Neural crest cell (in vitro differentiated cells): ENCODE data around the gene RNASE9. TPM values are rescaled to one million over a fixed set of nuclear protein-coding genes. Genes with fewer than 3 reads are reported as not detected.
"Not testable (repeated sequence)": the region's sequence is repeated elsewhere in the genome, so short reads cannot be mapped to it uniquely, and the experiment has no call there.

Experiments
- DNase-seq: peaks from one replicate; pipeline ENCODE4 v3.0.0; 2021; ENCODE audit warnings: low read depth, mixed read lengths, low spot score
- H3K27ac Mint-ChIP-seq: one replicate; pipeline ENCODE4 v1.8.0; 2021; ENCODE audit warnings: mild to moderate bottlenecking, mixed read lengths; ENCODE audit not compliant: unreplicated experiment
- H3K27me3 Mint-ChIP-seq: 2 replicates; pipeline ENCODE4 v1.8.0; 2021; ENCODE audit warnings: low read depth, mild to moderate bottlenecking, mixed read lengths
- H3K36me3 Mint-ChIP-seq: 2 replicates; pipeline ENCODE4 v1.8.0; 2021; ENCODE audit warnings: low read depth, mild to moderate bottlenecking, mixed read lengths
- H3K4me1 Mint-ChIP-seq: 2 replicates; pipeline ENCODE4 v1.8.0; 2021; ENCODE audit warnings: mixed read lengths
- H3K4me3 Mint-ChIP-seq: one replicate; pipeline ENCODE4 v1.8.0; 2021; ENCODE audit warnings: mild to moderate bottlenecking, mixed read lengths
- H3K9me3 Mint-ChIP-seq: 2 replicates; pipeline ENCODE4 v1.8.0; 2021; ENCODE audit warnings: mixed read lengths
- total RNA-seq: library from RNA; stranded (reverse); gene quantifications from 2 replicates; pipeline ENCODE4 v1.2.1, GENCODE V29; 2021
- TF ChIP-seq, protein P1 (sequence below): fragments of 200-600 bp; sonication (generic); conservative IDR thresholded peaks from 2 replicates; pipeline ENCODE4 v1.5.0; 2021; ENCODE audit warnings: antibody characterized with exemption, mild to moderate bottlenecking

Gene RNASE9
- total RNA-seq, 1 donor from 2014 or later = not detected

GRCh38 chr14:20583142-20583541 is 22.3 kb upstream of the RNASE9 start:
- TF ChIP-seq, protein P1, sequence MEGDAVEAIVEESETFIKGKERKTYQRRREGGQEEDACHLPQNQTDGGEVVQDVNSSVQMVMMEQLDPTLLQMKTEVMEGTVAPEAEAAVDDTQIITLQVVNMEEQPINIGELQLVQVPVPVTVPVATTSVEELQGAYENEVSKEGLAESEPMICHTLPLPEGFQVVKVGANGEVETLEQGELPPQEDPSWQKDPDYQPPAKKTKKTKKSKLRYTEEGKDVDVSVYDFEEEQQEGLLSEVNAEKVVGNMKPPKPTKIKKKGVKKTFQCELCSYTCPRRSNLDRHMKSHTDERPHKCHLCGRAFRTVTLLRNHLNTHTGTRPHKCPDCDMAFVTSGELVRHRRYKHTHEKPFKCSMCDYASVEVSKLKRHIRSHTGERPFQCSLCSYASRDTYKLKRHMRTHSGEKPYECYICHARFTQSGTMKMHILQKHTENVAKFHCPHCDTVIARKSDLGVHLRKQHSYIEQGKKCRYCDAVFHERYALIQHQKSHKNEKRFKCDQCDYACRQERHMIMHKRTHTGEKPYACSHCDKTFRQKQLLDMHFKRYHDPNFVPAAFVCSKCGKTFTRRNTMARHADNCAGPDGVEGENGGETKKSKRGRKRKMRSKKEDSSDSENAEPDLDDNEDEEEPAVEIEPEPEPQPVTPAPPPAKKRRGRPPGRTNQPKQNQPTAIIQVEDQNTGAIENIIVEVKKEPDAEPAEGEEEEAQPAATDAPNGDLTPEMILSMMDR = no peak
- no peak for DNase-seq
- Mint-ChIP-seq H3K4me3 (no peak overlapping the region), H3K27me3 (peaks cover 17% of the 10 kb centered on the region), H3K9me3 (no peaks in the 10 kb centered on the region), H3K27ac (no peak overlapping the region), H3K36me3 (no peaks in the 10 kb centered on the region), H3K4me1 (peaks cover 13% of the 10 kb centered on the region)

DNA sequence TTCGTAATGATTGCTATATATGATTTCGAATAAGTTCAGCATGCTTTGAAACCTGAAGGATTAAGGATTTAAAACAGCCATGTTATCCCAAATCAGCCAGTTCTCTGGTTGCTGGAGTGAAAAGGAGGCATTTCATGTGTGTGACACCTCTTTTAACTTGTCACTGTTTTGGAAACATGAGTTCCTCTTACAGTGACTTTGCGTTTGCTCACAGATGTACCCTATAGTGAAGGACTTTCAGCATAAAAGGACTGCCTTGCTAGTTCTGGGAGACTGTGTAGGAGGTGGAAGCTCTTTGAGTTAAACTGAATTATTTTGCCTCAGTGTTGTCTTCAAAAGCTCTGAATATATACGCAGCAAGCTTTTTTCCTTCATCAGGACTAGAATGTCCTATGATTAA is 19.4 kb upstream of the RNASE9 start:
- Mint-ChIP-seq H3K4me1 (peaks cover 16% of the 10 kb centered on the region), H3K9me3 (no peaks in the 10 kb centered on the region), H3K27ac (no peak overlapping the region), H3K36me3 (no peaks in the 10 kb centered on the region), H3K27me3 (peaks cover 9% of the 10 kb centered on the region), H3K4me3 (no peak overlapping the region)
- DNase-seq = no peak
- TF ChIP-seq, protein P1 = no peak

DNA sequence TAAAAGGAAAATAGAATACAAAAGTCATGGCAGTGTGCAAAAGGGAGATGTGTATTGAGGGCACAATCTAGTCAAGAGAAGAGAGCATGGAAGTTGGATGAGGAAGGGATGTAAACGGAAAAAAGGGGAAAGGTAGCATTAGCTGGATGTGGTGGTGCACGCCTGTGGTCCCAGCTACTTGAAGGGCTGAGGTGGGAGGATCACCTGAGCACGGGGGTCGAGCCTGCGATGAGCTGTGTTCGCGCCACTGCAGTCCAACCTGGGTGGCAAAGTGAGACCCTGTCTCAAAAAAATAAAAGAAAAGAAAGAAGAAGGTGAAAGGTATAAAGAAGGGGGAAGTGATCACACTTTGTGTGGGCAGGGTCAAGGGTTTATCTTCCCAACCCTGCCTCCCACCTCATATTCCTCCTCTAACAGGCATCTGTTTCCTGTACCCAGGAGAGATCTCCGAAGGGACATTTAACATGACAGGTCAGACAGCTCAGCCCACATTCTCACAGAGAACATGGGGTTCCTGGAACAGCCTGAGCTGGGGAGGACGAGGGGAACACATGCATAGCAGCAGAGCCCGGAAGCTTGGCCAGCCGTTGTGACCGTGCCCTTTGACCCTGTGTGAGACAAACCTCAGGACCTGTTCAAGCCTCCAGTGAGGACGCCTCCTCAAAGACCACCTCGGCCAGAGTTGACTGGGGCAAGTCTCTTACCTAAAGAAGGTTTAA is 18.1 kb upstream of the RNASE9 start:
- no peak for DNase-seq
- H3K36me3 Mint-ChIP-seq = no peaks in the 10 kb centered on the region
- TF ChIP-seq, protein P1 = no peak
- H3K27me3 Mint-ChIP-seq = peaks cover 6% of the 10 kb centered on the region
- H3K4me1 Mint-ChIP-seq = peaks cover 16% of the 10 kb centered on the region
- no peak overlapping the region for H3K27ac Mint-ChIP-seq
- no peak overlapping the region for H3K4me3 Mint-ChIP-seq
- H3K9me3 Mint-ChIP-seq = no peaks in the 10 kb centered on the region

GRCh38 chr14:20578325-20578724 is 17.5 kb upstream of the RNASE9 start:
- Mint-ChIP-seq H3K27me3 (peaks cover 6% of the 10 kb centered on the region), H3K4me1 (peaks cover 12% of the 10 kb centered on the region), H3K4me3 (no peak overlapping the region), H3K36me3 (no peaks in the 10 kb centered on the region), H3K9me3 (no peaks in the 10 kb centered on the region), H3K27ac (no peak overlapping the region)
- TF ChIP-seq, protein P1 = no peak
- DNase-seq = no peak

GRCh38 chr14:20572382-20572990 is 11.6 kb upstream of the RNASE9 start:
- not testable (repeated sequence) for H3K36me3 Mint-ChIP-seq, H3K27ac Mint-ChIP-seq, H3K4me1 Mint-ChIP-seq, H3K4me3 Mint-ChIP-seq, H3K27me3 Mint-ChIP-seq, DNase-seq
- peaks cover 11% of the 10 kb centered on the region for H3K9me3 Mint-ChIP-seq

DNA sequence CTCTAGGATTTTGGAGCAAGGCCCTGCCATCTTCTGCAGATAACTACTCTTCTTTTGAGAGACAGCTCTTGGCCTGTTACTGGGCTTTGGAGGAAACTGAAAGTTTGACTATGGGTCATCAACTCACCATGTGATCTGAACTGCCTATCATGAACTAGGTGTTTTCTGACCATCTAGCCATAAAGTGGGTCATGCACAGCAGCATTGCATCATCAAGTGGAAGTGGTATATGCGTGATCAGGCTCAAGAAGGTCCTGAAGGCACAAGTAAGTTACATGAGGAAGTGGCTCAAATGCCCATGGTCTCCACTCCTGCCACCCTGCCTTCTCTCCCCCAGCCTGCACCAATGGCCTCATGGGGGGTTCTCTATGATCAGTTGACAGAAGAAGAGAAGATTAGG is 9.9 kb upstream of the RNASE9 start:
- not testable (repeated sequence) for H3K4me3 Mint-ChIP-seq, DNase-seq, H3K36me3 Mint-ChIP-seq, H3K27ac Mint-ChIP-seq, H3K4me1 Mint-ChIP-seq
- Mint-ChIP-seq H3K27me3 (peaks cover 15% of the 10 kb centered on the region), H3K9me3 (peaks cover 11% of the 10 kb centered on the region)

DNA sequence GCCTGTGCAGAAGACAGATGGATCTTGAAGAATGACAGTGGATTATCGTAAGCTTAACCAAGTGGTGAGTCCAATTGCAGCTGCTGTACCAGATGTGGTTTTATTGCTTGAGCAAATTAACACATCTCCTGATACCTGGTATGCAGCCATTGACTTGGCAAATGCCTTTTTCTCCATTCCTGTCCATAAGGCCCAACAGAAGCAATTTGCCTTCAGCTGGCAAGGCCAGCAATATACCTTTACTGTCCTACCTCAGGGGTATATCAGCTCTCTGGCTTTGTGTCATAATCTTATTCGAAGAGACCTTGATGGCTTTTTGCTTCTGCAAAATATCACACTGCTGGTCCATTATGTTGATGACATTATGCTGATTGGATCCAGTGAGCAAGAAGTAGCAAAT is 9.0 kb upstream of the RNASE9 start:
- H3K4me1 Mint-ChIP-seq, H3K27ac Mint-ChIP-seq, H3K4me3 Mint-ChIP-seq, DNase-seq, H3K36me3 Mint-ChIP-seq: not testable (repeated sequence)
- peaks cover 15% of the 10 kb centered on the region for H3K27me3 Mint-ChIP-seq
- peaks cover 11% of the 10 kb centered on the region for H3K9me3 Mint-ChIP-seq
